Small intestine (tissue), 7 donors: ENCODE results near the gene ADH7. TPM values are rescaled to one million over a fixed set of nuclear protein-coding genes. Genes with fewer than 3 reads are reported as not detected.

Experiments
- DNase-seq, 2 donors: peaks; one replicate each; pipeline versions ENCODE4 v3.0.0 to v3.0.0-alpha.2; 2013
- FAIRE-seq: peaks from 2 replicates; lab custom pipeline; 2012; peaks lifted over from hg19 to GRCh38; lab: Jason Lieb, UNC
- H3K27ac ChIP-seq, 3 donors: one replicate each; pipeline ENCODE4 v1.5.1; 2013; ENCODE audit warnings: low read length in 2 of 3, mild to moderate bottlenecking in 2 of 3, control low read depth in 1 of 3, inconsistent platforms in 1 of 3, low read depth in 1 of 3, moderate library complexity in 1 of 3
- H3K27me3 ChIP-seq, 3 donors: one replicate each; pipeline ENCODE4 v1.6.1; 2013; ENCODE audit warnings: low read length in 3 of 3, inconsistent platforms in 1 of 3; ENCODE audit not compliant: control insufficient read depth in 3 of 3, insufficient read depth in 3 of 3
- H3K36me3 ChIP-seq, 3 donors: one replicate each; pipeline ENCODE4 v1.6.1; 2013; ENCODE audit warnings: low read length in 3 of 3, inconsistent platforms in 1 of 3, low read depth in 1 of 3, mild to moderate bottlenecking in 1 of 3, moderate library complexity in 1 of 3; ENCODE audit not compliant: control insufficient read depth in 3 of 3, insufficient read depth in 2 of 3
- H3K4me1 ChIP-seq, 3 donors: one replicate each; pipeline ENCODE4 v1.6.1; 2013; ENCODE audit warnings: low read length in 2 of 3, inconsistent platforms in 1 of 3, low read depth in 1 of 3, mild to moderate bottlenecking in 1 of 3, moderate library complexity in 1 of 3; ENCODE audit not compliant: control insufficient read depth in 3 of 3, insufficient read depth in 2 of 3
- H3K4me3 ChIP-seq, 3 donors: one replicate each; pipeline ENCODE4 v1.5.1; 2013; ENCODE audit warnings: low read length in 3 of 3, control low read depth in 1 of 3, inconsistent platforms in 1 of 3, low read depth in 1 of 3, mild to moderate bottlenecking in 1 of 3, moderate library complexity in 1 of 3
- H3K9me3 ChIP-seq, 2 donors: one replicate each; pipeline ENCODE4 v1.6.1; 2013; ENCODE audit warnings: low read depth in 1 of 2, low read length in 1 of 2; ENCODE audit not compliant: control insufficient read depth in 2 of 2, insufficient read depth in 1 of 2
- polyA plus RNA-seq, 4 donors: library from polyadenylated mRNA; stranded (reverse) in 3 of 4; unstranded in 1 of 4; fragments of 200-250 nt in 3 of 4; fragments of 120-200 nt in 1 of 4; gene quantifications; one replicate each; pipeline versions ENCODE4 v1.2.1 to v1.2.3, GENCODE V29; 2013
- donor health status: healthy with polysubstance abuse.
- donor health status: control.
- donor health status: control.
- donor health status: Bipolar disorder and iron deficiency.
- donor health status: healthy.

Gene ADH7
- polyA plus RNA-seq, 4 donors = 0.03 TPM; not detected in 3

- H3K36me3 ChIP-seq = no peaks in the 10 kb centered on the region
- FAIRE-seq (no peak), DNase-seq (no peak)
- H3K4me3 ChIP-seq = no peak overlapping the region
- H3K4me1 ChIP-seq = no peaks in the 10 kb centered on the region
- peaks cover 0 to 12% of the 10 kb centered on the region in 2 donors for H3K9me3 ChIP-seq
- H3K27me3 ChIP-seq = no peaks in the 10 kb centered on the region
- H3K27ac ChIP-seq = no peak overlapping the region
Measured at GRCh38 chr4:99362768-99363167, 72.4 kb downstream of the ADH7 start.

Other genes with a start within 250 kb of the ADH7 start
- gene ADH6, start 216.1 kb downstream of the ADH7 start, polyA plus RNA-seq = 10 to 100 TPM in 3 of 4 donors, 1 to 10 TPM in 1; 3.0 to 66.0 (median 28.7) TPM
- gene ADH1A, start 144.4 kb downstream of the ADH7 start, polyA plus RNA-seq = 1 to 10 TPM in 2 of 4 donors, under 1 TPM in 2; 0.16 to 7.0 (median 3.9) TPM
- gene ADH1B, start 113.9 kb downstream of the ADH7 start, polyA plus RNA-seq = 100 to 1,000 TPM in 1 of 4 donors, 10 to 100 TPM in 2, 1 to 10 TPM in 1; 3.8 to 237 (median 58.6) TPM
- 100 to 1,000 TPM in 3 of 4 donors, 10 to 100 TPM in 1; 66.3 to 231 (median 190) TPM for gene ADH1C, start 82.6 kb downstream of the ADH7 start, polyA plus RNA-seq
- not detected for gene C4orf17, start 75.7 kb upstream of the ADH7 start, polyA plus RNA-seq
- 10 to 100 TPM in 1 of 4 donors, 1 to 10 TPM in 3; 3.8 to 10.7 (median 7.1) TPM for gene TRMT10A, start 128.7 kb upstream of the ADH7 start, polyA plus RNA-seq
- gene MTTP, start 139.5 kb upstream of the ADH7 start, polyA plus RNA-seq = 100 to 1,000 TPM; 108 to 429 (median 220) TPM
- gene C4orf54, start 222.5 kb upstream of the ADH7 start, polyA plus RNA-seq = under 1 TPM in 3 of 4 donors, not detected in 1; under 0.01 to 0.35 (median 0.27) TPM